ENCODE measurements around the gene CLDN25. TPM values are rescaled to one million over a fixed set of nuclear protein-coding genes. Genes with fewer than 3 reads are reported as not detected.

Gene CLDN25
- polyA plus RNA-seq, 1 of the 3 experiments (the other 2 are of a cell fraction), result not detected

DNA sequence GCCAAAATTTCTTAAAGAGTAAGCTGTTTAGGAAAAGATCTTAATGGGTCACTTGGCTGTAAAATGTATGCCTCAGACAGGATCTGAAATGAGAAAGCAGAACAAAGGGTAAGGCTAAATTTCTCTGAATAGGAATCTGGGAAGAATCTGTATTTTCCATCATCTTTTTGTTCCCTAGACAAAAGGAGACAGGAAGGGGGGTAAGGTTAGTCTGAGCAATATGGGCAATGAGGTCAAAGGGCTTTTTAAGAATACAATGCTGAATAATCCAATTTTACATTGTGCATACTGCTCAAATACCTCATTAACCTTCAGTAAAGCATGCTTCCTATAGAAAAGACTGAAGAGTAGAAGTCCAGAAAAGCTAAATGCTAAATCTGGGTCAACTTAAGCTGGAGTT is 34.6 kb downstream of the CLDN25 start:
- no peaks in the 10 kb centered on the region for H3K9me2 ChIP-seq
- H2AFZ ChIP-seq (ENCODE audit: low read depth), result no peak overlapping the region
- no peak overlapping the region for H3K4me2 ChIP-seq
- H3K4me3 ChIP-seq (ENCODE audit: low read depth in 2 of 2, low read length in 1 of 2), result no peak overlapping the region
- CTCF ChIA-PET, result no interaction called here
- no peaks in the 10 kb centered on the region for H3K27me3 ChIP-seq (ENCODE audit: insufficient read depth)
- POLR2A ChIA-PET, result no interaction called here
- no peak overlapping the region for H3K27ac ChIP-seq (ENCODE audit: low read depth in 2 of 2, low read length in 1 of 2)
- DNase-seq, result no peak
- H3K9me3 ChIP-seq, result no peaks in the 10 kb centered on the region
- H4K20me1 ChIP-seq (ENCODE audit: insufficient read depth), result no peaks in the 10 kb centered on the region
- TF ChIP-seq TCF12 (IDR thresholded peaks at IDR 0.05), result no peak
- TF ChIP-seq FOXM1 (IDR thresholded peaks at IDR 0.05; ENCODE audit: low read depth), result no peak
- TF ChIP-seq YY1 (IDR thresholded peaks at IDR 0.05; ENCODE audit: low read depth), result no peak
- no peak for TF ChIP-seq MXI1 (IDR thresholded peaks at IDR 0.05; ENCODE audit: low read depth, low read length)
- TF ChIP-seq CHD2 (IDR thresholded peaks at IDR 0.05; ENCODE audit: low read length, partially characterized antibody), result no peak
- H3K79me2 ChIP-seq (ENCODE audit: insufficient read depth), result no peaks in the 10 kb centered on the region
- no peaks in the 10 kb centered on the region for H3K4me1 ChIP-seq (ENCODE audit: control insufficient read depth in 1 of 2, insufficient read depth in 2 of 2, low read depth in 1 of 2, low read length in 1 of 2)
- no peaks in the 10 kb centered on the region for H3F3A ChIP-seq (replicated peaks; ENCODE audit: insufficient read depth)
- peaks cover 21 to 40% of the 10 kb centered on the region in 2 experiments for H3K36me3 ChIP-seq (replicated peaks in 1 of 2; ENCODE audit: control insufficient read depth in 1 of 2, insufficient read depth in 2 of 2, low read length in 1 of 2)
- no peak overlapping the region for H3K9ac ChIP-seq

DNA sequence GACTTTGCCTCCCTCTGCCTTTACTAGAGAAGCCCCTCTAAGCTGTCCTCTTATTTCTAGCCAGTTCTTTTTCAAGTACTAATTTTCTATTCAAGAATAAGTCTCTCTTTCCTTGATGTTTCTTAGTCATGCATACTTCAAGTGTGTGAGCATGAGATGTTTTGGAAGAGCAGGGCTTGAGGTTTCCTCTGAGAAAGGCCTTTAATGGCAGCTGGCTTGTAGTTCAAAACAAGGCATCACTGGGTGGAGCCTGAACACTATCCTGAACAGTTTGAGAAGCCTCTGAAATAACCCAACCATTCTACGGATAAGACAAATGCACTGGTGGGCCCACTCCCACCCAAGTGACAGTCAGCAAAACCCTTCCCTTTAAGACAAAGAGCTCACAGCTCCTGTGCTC is 37.6 kb downstream of the CLDN25 start:
- no peak overlapping the region for H2AFZ ChIP-seq (ENCODE audit: low read depth)
- no peak overlapping the region for H3K4me2 ChIP-seq
- ChIA-PET CTCF (interaction anchor here (0.6 to 2.6 kb wide), 5 partner anchors 17 to 445 kb away, joined by 3 to 7 read pairs (median 3); no protein-coding TSS in a partner anchor), POLR2A (no interaction called here)
- 100% methylated on average over 1 of the region's 1 CpG for WGBS (ENCODE audit: low lambda C conversion rate)
- no peaks in the 10 kb centered on the region for H3F3A ChIP-seq (replicated peaks; ENCODE audit: insufficient read depth)
- H3K4me1 ChIP-seq (ENCODE audit: control insufficient read depth in 1 of 2, insufficient read depth in 2 of 2, low read depth in 1 of 2, low read length in 1 of 2), result no peaks in the 10 kb centered on the region
- peaks cover 26 to 28% of the 10 kb centered on the region in 2 experiments for H3K36me3 ChIP-seq (replicated peaks in 1 of 2; ENCODE audit: control insufficient read depth in 1 of 2, insufficient read depth in 2 of 2, low read length in 1 of 2)
- H3K27ac ChIP-seq (ENCODE audit: low read depth in 2 of 2, low read length in 1 of 2), result no peak overlapping the region
- H3K79me2 ChIP-seq (ENCODE audit: insufficient read depth), result no peaks in the 10 kb centered on the region
- DNase-seq, result no peak
- H3K9me2 ChIP-seq, result no peaks in the 10 kb centered on the region
- H3K27me3 ChIP-seq (ENCODE audit: insufficient read depth), result no peaks in the 10 kb centered on the region
- H3K9ac ChIP-seq, result no peak overlapping the region
- no peaks in the 10 kb centered on the region for H3K9me3 ChIP-seq
- no peak overlapping the region for H3K4me3 ChIP-seq (ENCODE audit: low read depth in 2 of 2, low read length in 1 of 2)
- no peaks in the 10 kb centered on the region for H4K20me1 ChIP-seq (ENCODE audit: insufficient read depth)
- TF ChIP-seq GATA2 (CRISPR knock-in tag; IDR thresholded peaks at IDR 0.05), result no peak
- TF ChIP-seq MEF2A (IDR thresholded peaks at IDR 0.05; ENCODE audit: borderline replicate concordance, low read depth), result no peak
- TF ChIP-seq GABPA (IDR thresholded peaks at IDR 0.05; ENCODE audit: low read depth), result no peak
- TF ChIP-seq NRF1 (IDR thresholded peaks at IDR 0.05; ENCODE audit: low read depth, low read length), result no peak
- TF ChIP-seq TEAD4 (IDR thresholded peaks at IDR 0.05; ENCODE audit: borderline replicate concordance, insufficient read depth), result no peak
- TF ChIP-seq, protein P1, sequence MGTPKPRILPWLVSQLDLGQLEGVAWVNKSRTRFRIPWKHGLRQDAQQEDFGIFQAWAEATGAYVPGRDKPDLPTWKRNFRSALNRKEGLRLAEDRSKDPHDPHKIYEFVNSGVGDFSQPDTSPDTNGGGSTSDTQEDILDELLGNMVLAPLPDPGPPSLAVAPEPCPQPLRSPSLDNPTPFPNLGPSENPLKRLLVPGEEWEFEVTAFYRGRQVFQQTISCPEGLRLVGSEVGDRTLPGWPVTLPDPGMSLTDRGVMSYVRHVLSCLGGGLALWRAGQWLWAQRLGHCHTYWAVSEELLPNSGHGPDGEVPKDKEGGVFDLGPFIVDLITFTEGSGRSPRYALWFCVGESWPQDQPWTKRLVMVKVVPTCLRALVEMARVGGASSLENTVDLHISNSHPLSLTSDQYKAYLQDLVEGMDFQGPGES (IDR thresholded peaks at IDR 0.05; ENCODE audit: low read depth, low read length), result no peak
- TF ChIP-seq EP300 (IDR thresholded peaks at IDR 0.05; ENCODE audit: borderline replicate concordance in 1 of 2, low read depth in 1 of 2, low read length in 1 of 2), result no peak
- no peak for TF ChIP-seq POLR2AphosphoS5 (IDR thresholded peaks at IDR 0.05; ENCODE audit: low read depth, low read length)
- TF ChIP-seq, protein P2, sequence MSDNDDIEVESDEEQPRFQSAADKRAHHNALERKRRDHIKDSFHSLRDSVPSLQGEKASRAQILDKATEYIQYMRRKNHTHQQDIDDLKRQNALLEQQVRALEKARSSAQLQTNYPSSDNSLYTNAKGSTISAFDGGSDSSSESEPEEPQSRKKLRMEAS (IDR thresholded peaks at IDR 0.05; ENCODE audit: low read depth), result no peak
- no peak for TF ChIP-seq EZH2phosphoT487 (IDR thresholded peaks at IDR 0.05; ENCODE audit: borderline replicate concordance, low read depth)
- TF ChIP-seq, protein P3, sequence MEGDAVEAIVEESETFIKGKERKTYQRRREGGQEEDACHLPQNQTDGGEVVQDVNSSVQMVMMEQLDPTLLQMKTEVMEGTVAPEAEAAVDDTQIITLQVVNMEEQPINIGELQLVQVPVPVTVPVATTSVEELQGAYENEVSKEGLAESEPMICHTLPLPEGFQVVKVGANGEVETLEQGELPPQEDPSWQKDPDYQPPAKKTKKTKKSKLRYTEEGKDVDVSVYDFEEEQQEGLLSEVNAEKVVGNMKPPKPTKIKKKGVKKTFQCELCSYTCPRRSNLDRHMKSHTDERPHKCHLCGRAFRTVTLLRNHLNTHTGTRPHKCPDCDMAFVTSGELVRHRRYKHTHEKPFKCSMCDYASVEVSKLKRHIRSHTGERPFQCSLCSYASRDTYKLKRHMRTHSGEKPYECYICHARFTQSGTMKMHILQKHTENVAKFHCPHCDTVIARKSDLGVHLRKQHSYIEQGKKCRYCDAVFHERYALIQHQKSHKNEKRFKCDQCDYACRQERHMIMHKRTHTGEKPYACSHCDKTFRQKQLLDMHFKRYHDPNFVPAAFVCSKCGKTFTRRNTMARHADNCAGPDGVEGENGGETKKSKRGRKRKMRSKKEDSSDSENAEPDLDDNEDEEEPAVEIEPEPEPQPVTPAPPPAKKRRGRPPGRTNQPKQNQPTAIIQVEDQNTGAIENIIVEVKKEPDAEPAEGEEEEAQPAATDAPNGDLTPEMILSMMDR (IDR thresholded peaks at IDR 0.05), result no peak
- TF ChIP-seq, protein P4, sequence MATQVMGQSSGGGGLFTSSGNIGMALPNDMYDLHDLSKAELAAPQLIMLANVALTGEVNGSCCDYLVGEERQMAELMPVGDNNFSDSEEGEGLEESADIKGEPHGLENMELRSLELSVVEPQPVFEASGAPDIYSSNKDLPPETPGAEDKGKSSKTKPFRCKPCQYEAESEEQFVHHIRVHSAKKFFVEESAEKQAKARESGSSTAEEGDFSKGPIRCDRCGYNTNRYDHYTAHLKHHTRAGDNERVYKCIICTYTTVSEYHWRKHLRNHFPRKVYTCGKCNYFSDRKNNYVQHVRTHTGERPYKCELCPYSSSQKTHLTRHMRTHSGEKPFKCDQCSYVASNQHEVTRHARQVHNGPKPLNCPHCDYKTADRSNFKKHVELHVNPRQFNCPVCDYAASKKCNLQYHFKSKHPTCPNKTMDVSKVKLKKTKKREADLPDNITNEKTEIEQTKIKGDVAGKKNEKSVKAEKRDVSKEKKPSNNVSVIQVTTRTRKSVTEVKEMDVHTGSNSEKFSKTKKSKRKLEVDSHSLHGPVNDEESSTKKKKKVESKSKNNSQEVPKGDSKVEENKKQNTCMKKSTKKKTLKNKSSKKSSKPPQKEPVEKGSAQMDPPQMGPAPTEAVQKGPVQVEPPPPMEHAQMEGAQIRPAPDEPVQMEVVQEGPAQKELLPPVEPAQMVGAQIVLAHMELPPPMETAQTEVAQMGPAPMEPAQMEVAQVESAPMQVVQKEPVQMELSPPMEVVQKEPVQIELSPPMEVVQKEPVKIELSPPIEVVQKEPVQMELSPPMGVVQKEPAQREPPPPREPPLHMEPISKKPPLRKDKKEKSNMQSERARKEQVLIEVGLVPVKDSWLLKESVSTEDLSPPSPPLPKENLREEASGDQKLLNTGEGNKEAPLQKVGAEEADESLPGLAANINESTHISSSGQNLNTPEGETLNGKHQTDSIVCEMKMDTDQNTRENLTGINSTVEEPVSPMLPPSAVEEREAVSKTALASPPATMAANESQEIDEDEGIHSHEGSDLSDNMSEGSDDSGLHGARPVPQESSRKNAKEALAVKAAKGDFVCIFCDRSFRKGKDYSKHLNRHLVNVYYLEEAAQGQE (IDR thresholded peaks at IDR 0.05; ENCODE audit: low read depth, low read length), result no peak
- no peak for TF ChIP-seq ELF1 (IDR thresholded peaks at IDR 0.05)
- no peak for TF ChIP-seq NFIC (IDR thresholded peaks at IDR 0.05; ENCODE audit: borderline replicate concordance)
- TF ChIP-seq MXI1 (IDR thresholded peaks at IDR 0.05; ENCODE audit: low read depth, low read length), result no peak
- no peak for TF ChIP-seq SMC3 (IDR thresholded peaks at IDR 0.05; ENCODE audit: low read depth, low read length)
- TF ChIP-seq FOSL2 (IDR thresholded peaks at IDR 0.05; ENCODE audit: borderline replicate concordance, low read depth), result no peak
- TF ChIP-seq FOXJ3 (CRISPR knock-in tag; IDR thresholded peaks at IDR 0.05), result no peak

Measured in SK-N-SH (cell line).